ENCODE data around the gene AQP12B.
A peak's percentile ranks its signal among the peaks of the same experiment; 100 is the strongest.

Gene AQP12B

GRCh38 chr2:240717681-240718581 lies 35.2 kb upstream of the AQP12B start:
- no peak for DNase-seq

GRCh38 chr2:240717181-240717641 lies 34.5 kb upstream of the AQP12B start:
- no peak for DNase-seq

- no peak for DNase-seq
These were observed 33.6 kb upstream of the AQP12B start for GRCh38 chr2:240716130-240716798.

- no peak for DNase-seq
These were observed 32.4 kb upstream of the AQP12B start for GRCh38 chr2:240714747-240715725.

GRCh38 chr2:240713928-240714746 lies 31.5 kb upstream of the AQP12B start:
- no peak for DNase-seq

- no peak for DNase-seq
These were observed 30.6 kb upstream of the AQP12B start for GRCh38 chr2:240713071-240713927.

GRCh38 chr2:240712121-240712520 lies 29.4 kb upstream of the AQP12B start:
- no peak for DNase-seq

GRCh38 chr2:240711701-240712100 lies 29.0 kb upstream of the AQP12B start:
- no peak for DNase-seq

- DNase-seq, result no peak
These were observed 28.6 kb upstream of the AQP12B start for GRCh38 chr2:240711296-240711695.

GRCh38 chr2:240708457-240708856 lies 25.8 kb upstream of the AQP12B start:
- DNase-seq, result no peak

- DNase-seq, result no peak
These were observed 25.1 kb upstream of the AQP12B start for GRCh38 chr2:240707821-240708220.

GRCh38 chr2:240707043-240707756 lies 24.5 kb upstream of the AQP12B start:
- no peak for DNase-seq

GRCh38 chr2:240705204-240705791 lies 22.6 kb upstream of the AQP12B start:
- DNase-seq, result peak; percentile 61

GRCh38 chr2:240704651-240705050 lies 22.0 kb upstream of the AQP12B start:
- peak; percentile 70 for DNase-seq

GRCh38 chr2:240703417-240704341 lies 21.0 kb upstream of the AQP12B start:
- DNase-seq, result no peak

- no peak for DNase-seq
These were observed 19.9 kb upstream of the AQP12B start for GRCh38 chr2:240702640-240703011.

GRCh38 chr2:240701736-240702639 lies 19.3 kb upstream of the AQP12B start:
- no peak for DNase-seq

Data from activated CD8-positive, alpha-beta memory T cell treated with anti-CD3 and anti-CD28 coated beads for 24 hours (primary cell).